GM20000 (cell line): Measurements from ENCODE around the gene PPP1R26.
"Not testable (repeated sequence)": the region's sequence is repeated elsewhere in the genome, so short reads cannot be mapped to it uniquely, and the experiment has no call there.

Experiments used
- DNase-seq: peaks from one replicate; pipeline ENCODE4 v3.0.0; 2012; ENCODE audit warnings: low spot score
- CTCF ChIP-seq: IDR thresholded peaks from 2 replicates; pipeline ENCODE4 v1.5.1; 2012; ENCODE audit warnings: mild to moderate bottlenecking, control low read depth; ENCODE audit errors: extremely low read depth, missing control alignments

PPP1R26 gene

DNA sequence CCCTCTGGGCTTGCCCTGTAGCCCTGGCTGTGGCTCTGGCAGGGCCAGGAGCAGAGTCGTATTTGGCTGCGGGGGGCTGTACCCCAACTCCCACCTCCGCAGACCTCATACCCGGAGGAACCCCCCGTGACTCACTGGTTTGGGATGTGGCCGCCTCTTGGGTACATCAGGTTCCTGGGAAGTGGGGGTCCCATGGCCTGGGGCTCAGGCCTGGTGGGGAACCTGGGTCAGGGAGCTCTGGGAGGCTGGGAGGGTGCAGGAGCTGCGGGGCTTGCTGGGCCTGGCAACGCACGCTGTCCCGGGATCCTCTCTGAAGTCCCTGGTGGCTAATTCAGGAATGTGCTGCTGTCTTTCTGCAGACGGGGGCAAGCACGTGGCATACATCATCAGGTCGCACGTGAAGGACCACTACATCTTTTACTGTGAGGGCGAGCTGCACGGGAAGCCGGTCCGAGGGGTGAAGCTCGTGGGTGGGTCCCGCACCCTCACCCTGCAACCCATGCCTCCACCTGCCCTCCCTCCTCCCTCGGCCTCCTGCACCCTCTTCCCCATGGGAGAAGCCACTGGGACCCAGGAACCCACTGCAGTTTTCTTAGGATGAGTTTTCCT is 44.0 kb downstream of the PPP1R26 start:
- DNase-seq: no peak
- TF ChIP-seq CTCF: no peak

DNA sequence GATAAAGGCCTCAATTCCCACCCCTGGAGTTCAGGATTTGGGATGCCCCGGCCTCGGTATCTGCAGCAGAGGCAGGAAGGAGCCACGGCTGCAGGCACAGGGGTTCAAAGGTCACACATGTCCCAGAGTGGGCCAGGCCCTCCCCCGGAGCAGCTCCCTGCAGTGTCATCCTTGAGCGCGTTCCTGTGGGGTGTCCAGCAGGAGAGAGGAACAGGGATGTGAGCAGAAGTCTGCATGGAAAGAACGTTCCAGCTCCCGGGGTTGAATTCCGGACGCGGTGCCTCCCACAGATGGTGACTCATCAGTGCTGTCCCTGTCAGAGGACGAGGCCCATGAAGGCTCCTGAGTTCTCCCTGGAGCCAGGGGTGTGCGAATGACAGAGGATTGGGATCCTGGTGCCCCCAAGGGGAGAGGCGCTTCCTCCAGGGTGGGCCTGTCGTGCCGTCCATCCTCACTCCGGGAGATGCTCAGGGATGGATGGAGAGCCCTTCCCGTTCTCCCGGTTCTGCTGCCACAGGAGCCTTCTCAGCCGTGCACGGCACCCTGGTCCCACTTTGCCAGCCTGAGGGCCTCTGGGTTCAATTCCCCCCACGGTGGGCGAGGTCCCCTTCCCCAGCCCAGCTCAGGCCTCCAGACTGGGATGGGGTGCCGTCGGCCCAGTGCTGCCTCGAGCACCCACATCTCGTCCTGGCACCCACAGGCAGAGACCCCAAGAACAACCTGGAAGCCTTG is 44.7 kb downstream of the PPP1R26 start:
- TF ChIP-seq CTCF: no peak
- DNase-seq: no peak

- no peak for TF ChIP-seq CTCF
- DNase-seq: no peak
These were observed 45.9 kb downstream of the PPP1R26 start for GRCh38 chr9:135525241-135526088.

GRCh38 chr9:135526089-135526729 is 46.6 kb downstream of the PPP1R26 start:
- DNase-seq: no peak
- no peak for TF ChIP-seq CTCF

- no peak for TF ChIP-seq CTCF
These were observed 47.4 kb downstream of the PPP1R26 start for GRCh38 chr9:135526730-135527571.

GRCh38 chr9:135528842-135529435 is 49.4 kb downstream of the PPP1R26 start:
- DNase-seq: not testable (repeated sequence)

More at GRCh38 chr9:135526730-135527571, 47.4 kb downstream of the PPP1R26 start:
- no peak for DNase-seq

DNA sequence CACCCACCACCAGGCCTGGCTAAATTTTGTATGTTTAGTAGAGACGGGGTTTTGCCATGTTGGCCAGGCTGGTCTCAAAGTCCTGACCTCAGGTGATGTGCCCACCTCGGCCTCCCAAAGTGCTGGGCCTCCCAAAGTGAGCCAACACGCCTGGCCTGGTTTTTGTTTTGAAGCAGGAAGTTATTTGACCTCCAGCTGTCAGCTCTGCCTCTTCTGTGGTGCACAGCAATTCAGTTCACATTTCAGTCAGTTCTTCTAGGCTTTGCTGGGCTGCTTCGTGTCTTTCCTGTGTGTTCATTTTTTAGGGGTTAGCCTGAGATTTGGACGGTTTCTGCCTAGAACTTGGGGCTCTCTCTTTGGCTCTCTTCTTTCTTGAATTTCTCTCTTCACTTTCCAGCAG is 50.6 kb downstream of the PPP1R26 start:
- no peak for TF ChIP-seq CTCF

More for the DNA sequence above, 50.6 kb downstream of the PPP1R26 start:
- DNase-seq: no peak
